GM08714 (cell line): Measurements from ENCODE around the gene KCTD16.
A peak's percentile ranks its signal among the peaks of the same experiment; 100 is the strongest.

Experiments
- H3K4me3 ChIP-seq: fragments of 200-500 bp; sonication (Bioruptor generic); 2 replicates; pipeline ENCODE4 v1.5.1; 2014; ENCODE audit warnings: mild to moderate bottlenecking, low read length, inconsistent platforms
- ZNF274 ChIP-seq: IDR thresholded peaks from 2 replicates; pipeline ENCODE4 v1.6.1; 2012; ENCODE audit warnings: mild to moderate bottlenecking, low read depth, low read length

KCTD16 gene

GRCh38 chr5:144170276-144171024 is at the start of gene KCTD16, which contains the start of gene YIPF5:
TSS of gene KCTD16 (plus strand) at chr5:144170873.
TSS of gene YIPF5 (minus strand) at chr5:144170659. CDS start at chr5:144169955, 704 bp downstream.
- peak within 1 kb of the TSS; percentile 90 for H3K4me3 ChIP-seq
- no peak for TF ChIP-seq ZNF274

- no peak overlapping the region for H3K4me3 ChIP-seq
- no peak for TF ChIP-seq ZNF274
Measured at GRCh38 chr5:144121577-144121976, 49.1 kb upstream of the KCTD16 start.

- H3K4me3 ChIP-seq, result no peak overlapping the region
- no peak for TF ChIP-seq ZNF274
Measured at GRCh38 chr5:144122081-144122480, 48.6 kb upstream of the KCTD16 start.

GRCh38 chr5:144122641-144123040 is 48.0 kb upstream of the KCTD16 start:
- H3K4me3 ChIP-seq, result no peak overlapping the region
- TF ChIP-seq ZNF274, result no peak

GRCh38 chr5:144125163-144125726 is 45.4 kb upstream of the KCTD16 start:
- no peak overlapping the region for H3K4me3 ChIP-seq
- no peak for TF ChIP-seq ZNF274

GRCh38 chr5:144126707-144127106 is 44.0 kb upstream of the KCTD16 start:
- TF ChIP-seq ZNF274, result no peak
- H3K4me3 ChIP-seq, result no peak overlapping the region

- TF ChIP-seq ZNF274, result no peak
Measured at GRCh38 chr5:144128844-144129243, 41.8 kb upstream of the KCTD16 start.

GRCh38 chr5:144130306-144130705 is 40.4 kb upstream of the KCTD16 start:
- no peak for TF ChIP-seq ZNF274

More at GRCh38 chr5:144128844-144129243, 41.8 kb upstream of the KCTD16 start:
- no peak overlapping the region for H3K4me3 ChIP-seq

GRCh38 chr5:144131261-144131660 is 39.4 kb upstream of the KCTD16 start:
- H3K4me3 ChIP-seq, result no peak overlapping the region
- no peak for TF ChIP-seq ZNF274

More at GRCh38 chr5:144130306-144130705, 40.4 kb upstream of the KCTD16 start:
- H3K4me3 ChIP-seq, result no peak overlapping the region

- H3K4me3 ChIP-seq, result no peak overlapping the region
- TF ChIP-seq ZNF274, result no peak
Measured at GRCh38 chr5:144133050-144133633, 37.5 kb upstream of the KCTD16 start.

- no peak overlapping the region for H3K4me3 ChIP-seq
- no peak for TF ChIP-seq ZNF274
Measured at GRCh38 chr5:144134194-144134826, 36.4 kb upstream of the KCTD16 start.

- TF ChIP-seq ZNF274, result no peak
- no peak overlapping the region for H3K4me3 ChIP-seq
Measured at GRCh38 chr5:144135113-144135762, 35.4 kb upstream of the KCTD16 start.

- TF ChIP-seq ZNF274, result no peak
- no peak overlapping the region for H3K4me3 ChIP-seq
Measured at GRCh38 chr5:144139586-144139985, 31.1 kb upstream of the KCTD16 start.

GRCh38 chr5:144141585-144141984 is 29.1 kb upstream of the KCTD16 start:
- no peak for TF ChIP-seq ZNF274

More at GRCh38 chr5:144141585-144141984, 29.1 kb upstream of the KCTD16 start:
- no peak overlapping the region for H3K4me3 ChIP-seq
